ENCODE data around the gene TSPEAR. TPM values are rescaled to one million over a fixed set of nuclear protein-coding genes. Genes with fewer than 3 reads are reported as not detected.
A peak's percentile ranks its signal among the peaks of the same experiment; 100 is the strongest.

TSPEAR gene
- total RNA-seq, 1 experiment from 2014 or later, result not detected

- H3K4me1 ChIP-seq (ENCODE audit: low read length), result no peaks in the 10 kb centered on the region; the same call in 1 of the 2 replicates
- no peak overlapping the region for H3K9ac ChIP-seq (ENCODE audit: low read length)
- no peak overlapping the region for H3K4me3 ChIP-seq (ENCODE audit: low read length)
- H3K4me2 ChIP-seq (ENCODE audit: low read depth, low read length, poor library complexity, severe bottlenecking), result no peak overlapping the region
- H3K9me2 ChIP-seq (replicated peaks; ENCODE audit: insufficient read depth, low read length), result no peaks in the 10 kb centered on the region
- H4K20me1 ChIP-seq (ENCODE audit: insufficient read depth, low read depth, low read length), result no peaks in the 10 kb centered on the region
- H3K79me2 ChIP-seq (ENCODE audit: low read length), result no peaks in the 10 kb centered on the region
- no peak for DNase-seq
- H3K27ac ChIP-seq (ENCODE audit: low read length), result no peak overlapping the region
- H2AFZ ChIP-seq (ENCODE audit: low read length), result no peak overlapping the region
- H3K27me3 ChIP-seq (ENCODE audit: low read length), result no peaks in the 10 kb centered on the region
- H3K9me3 ChIP-seq (ENCODE audit: low read length), result no peaks in the 10 kb centered on the region
- no peaks in the 10 kb centered on the region for H3K36me3 ChIP-seq (ENCODE audit: insufficient read depth, low read length)
Observed at GRCh38 chr21:44572959-44573583, 138.3 kb downstream of the TSPEAR start.

GRCh38 chr21:44571844-44572782 is 139.3 kb downstream of the TSPEAR start:
- H3K9me3 ChIP-seq (ENCODE audit: low read length), result no peaks in the 10 kb centered on the region
- no peaks in the 10 kb centered on the region for H3K27me3 ChIP-seq (ENCODE audit: low read length)
- H3K9me2 ChIP-seq (replicated peaks; ENCODE audit: insufficient read depth, low read length), result no peaks in the 10 kb centered on the region
- no peaks in the 10 kb centered on the region; the same call in 1 of the 2 replicates for H3K4me1 ChIP-seq (ENCODE audit: low read length)
- H2AFZ ChIP-seq (ENCODE audit: low read length), result no peak overlapping the region
- H3K9ac ChIP-seq (ENCODE audit: low read length), result no peak overlapping the region
- H3K36me3 ChIP-seq (ENCODE audit: insufficient read depth, low read length), result no peaks in the 10 kb centered on the region
- no peak overlapping the region for H3K27ac ChIP-seq (ENCODE audit: low read length)
- no peaks in the 10 kb centered on the region for H4K20me1 ChIP-seq (ENCODE audit: insufficient read depth, low read depth, low read length)
- H3K4me3 ChIP-seq (ENCODE audit: low read length), result no peak overlapping the region
- no peak overlapping the region for H3K4me2 ChIP-seq (ENCODE audit: low read depth, low read length, poor library complexity, severe bottlenecking)
- DNase-seq, result no peak
- no peaks in the 10 kb centered on the region for H3K79me2 ChIP-seq (ENCODE audit: low read length)

- H3K4me1 ChIP-seq (ENCODE audit: low read length), result peaks cover 8% of the 10 kb centered on the region
- no peaks in the 10 kb centered on the region for H3K36me3 ChIP-seq (ENCODE audit: insufficient read depth, low read length)
- H3K4me2 ChIP-seq (ENCODE audit: low read depth, low read length, poor library complexity, severe bottlenecking), result no peak overlapping the region
- H3K4me3 ChIP-seq (ENCODE audit: low read length), result no peak overlapping the region
- H3K9ac ChIP-seq (ENCODE audit: low read length), result no peak overlapping the region
- no peaks in the 10 kb centered on the region for H3K27me3 ChIP-seq (ENCODE audit: low read length)
- H3K27ac ChIP-seq (ENCODE audit: low read length), result no peak overlapping the region
- H2AFZ ChIP-seq (ENCODE audit: low read length), result no peak overlapping the region
- no peaks in the 10 kb centered on the region for H3K9me2 ChIP-seq (replicated peaks; ENCODE audit: insufficient read depth, low read length)
- no peaks in the 10 kb centered on the region for H4K20me1 ChIP-seq (ENCODE audit: insufficient read depth, low read depth, low read length)
- no peak for DNase-seq
- no peaks in the 10 kb centered on the region for H3K79me2 ChIP-seq (ENCODE audit: low read length)
- no peaks in the 10 kb centered on the region for H3K9me3 ChIP-seq (ENCODE audit: low read length)
Observed at GRCh38 chr21:44571296-44571695, 140.1 kb downstream of the TSPEAR start.

GRCh38 chr21:44569861-44570517 is 141.4 kb downstream of the TSPEAR start:
- no peaks in the 10 kb centered on the region for H4K20me1 ChIP-seq (ENCODE audit: insufficient read depth, low read depth, low read length)
- no peaks in the 10 kb centered on the region for H3K9me2 ChIP-seq (replicated peaks; ENCODE audit: insufficient read depth, low read length)
- no peak overlapping the region for H3K4me3 ChIP-seq (ENCODE audit: low read length)
- H3K27me3 ChIP-seq (ENCODE audit: low read length), result no peaks in the 10 kb centered on the region
- H3K36me3 ChIP-seq (ENCODE audit: insufficient read depth, low read length), result no peaks in the 10 kb centered on the region
- H2AFZ ChIP-seq (ENCODE audit: low read length), result no peak overlapping the region
- H3K9me3 ChIP-seq (ENCODE audit: low read length), result no peaks in the 10 kb centered on the region
- H3K27ac ChIP-seq (ENCODE audit: low read length), result no peak overlapping the region
- H3K4me2 ChIP-seq (ENCODE audit: low read depth, low read length, poor library complexity, severe bottlenecking), result no peak overlapping the region
- DNase-seq, result no peak
- H3K79me2 ChIP-seq (ENCODE audit: low read length), result no peaks in the 10 kb centered on the region
- H3K9ac ChIP-seq (ENCODE audit: low read length), result no peak overlapping the region
- H3K4me1 ChIP-seq (ENCODE audit: low read length), result peaks cover 11% of the 10 kb centered on the region

GRCh38 chr21:44568667-44569556 is 142.5 kb downstream of the TSPEAR start:
- no peak overlapping the region for H3K4me3 ChIP-seq (ENCODE audit: low read length)
- no peaks in the 10 kb centered on the region for H3K27me3 ChIP-seq (ENCODE audit: low read length)
- no peaks in the 10 kb centered on the region for H3K9me2 ChIP-seq (replicated peaks; ENCODE audit: insufficient read depth, low read length)
- H3K4me1 ChIP-seq (ENCODE audit: low read length), result peaks cover 11% of the 10 kb centered on the region
- no peaks in the 10 kb centered on the region for H3K9me3 ChIP-seq (ENCODE audit: low read length)
- H3K36me3 ChIP-seq (ENCODE audit: insufficient read depth, low read length), result no peaks in the 10 kb centered on the region
- DNase-seq, result peak; percentile 48
- H3K9ac ChIP-seq (ENCODE audit: low read length), result no peak overlapping the region
- no peaks in the 10 kb centered on the region for H4K20me1 ChIP-seq (ENCODE audit: insufficient read depth, low read depth, low read length)
- 0 out of 2 replicates have a peak overlapping the region, but pooled peaks have one; percentile 20 for H2AFZ ChIP-seq (ENCODE audit: low read length)
- no peak overlapping the region for H3K27ac ChIP-seq (ENCODE audit: low read length)
- H3K4me2 ChIP-seq (ENCODE audit: low read depth, low read length, poor library complexity, severe bottlenecking), result no peak overlapping the region
- no peaks in the 10 kb centered on the region for H3K79me2 ChIP-seq (ENCODE audit: low read length)

- peaks cover 11% of the 10 kb centered on the region for H3K4me1 ChIP-seq (ENCODE audit: low read length)
- no peaks in the 10 kb centered on the region for H3K79me2 ChIP-seq (ENCODE audit: low read length)
- H3K27ac ChIP-seq (ENCODE audit: low read length), result no peak overlapping the region
- H3K27me3 ChIP-seq (ENCODE audit: low read length), result no peaks in the 10 kb centered on the region
- H3K9me2 ChIP-seq (replicated peaks; ENCODE audit: insufficient read depth, low read length), result no peaks in the 10 kb centered on the region
- no peaks in the 10 kb centered on the region for H3K9me3 ChIP-seq (ENCODE audit: low read length)
- H3K36me3 ChIP-seq (ENCODE audit: insufficient read depth, low read length), result no peaks in the 10 kb centered on the region
- H2AFZ ChIP-seq (ENCODE audit: low read length), result no peak overlapping the region
- H3K4me2 ChIP-seq (ENCODE audit: low read depth, low read length, poor library complexity, severe bottlenecking), result no peak overlapping the region
- no peak overlapping the region for H3K4me3 ChIP-seq (ENCODE audit: low read length)
- H3K9ac ChIP-seq (ENCODE audit: low read length), result no peak overlapping the region
- no peaks in the 10 kb centered on the region for H4K20me1 ChIP-seq (ENCODE audit: insufficient read depth, low read depth, low read length)
- DNase-seq, result no peak
Observed at GRCh38 chr21:44568261-44568660, 143.1 kb downstream of the TSPEAR start.

- Histone ChIP-seq H3K9me3 (ENCODE audit: low read length) (no peaks in the 10 kb centered on the region), H2AFZ (ENCODE audit: low read length) (no peak overlapping the region), H3K4me3 (ENCODE audit: low read length) (no peak overlapping the region), H3K4me2 (ENCODE audit: low read depth, low read length, poor library complexity, severe bottlenecking) (no peak overlapping the region), H3K79me2 (ENCODE audit: low read length) (no peaks in the 10 kb centered on the region), H3K9ac (ENCODE audit: low read length) (no peak overlapping the region), H3K27me3 (ENCODE audit: low read length) (no peaks in the 10 kb centered on the region), H3K27ac (ENCODE audit: low read length) (no peak overlapping the region), H4K20me1 (ENCODE audit: insufficient read depth, low read depth, low read length) (no peaks in the 10 kb centered on the region), H3K9me2 (replicated peaks; ENCODE audit: insufficient read depth, low read length) (no peaks in the 10 kb centered on the region), H3K4me1 (ENCODE audit: low read length) (peaks cover 11% of the 10 kb centered on the region), H3K36me3 (ENCODE audit: insufficient read depth, low read length) (no peaks in the 10 kb centered on the region)
- DNase-seq, result no peak
Observed at GRCh38 chr21:44567481-44568171, 143.7 kb downstream of the TSPEAR start.
